OCI-LY1 (cell line): ENCODE measurements around the gene SELENOT.

Experiments
- EZH2 ChIP-seq: fragments of 200-600 bp; sonication (generic), shearing (Covaris generic); IDR thresholded peaks from 2 replicates; pipeline ENCODE4 v1.8.0; 2017; ENCODE audit warnings: borderline replicate concordance, mixed run types, mild to moderate bottlenecking, antibody characterized with exemption, low read length, moderate library complexity, mixed read lengths
- TF ChIP-seq, protein P1 (sequence below): fragments of 200-600 bp; sonication (generic), shearing (Covaris generic); IDR thresholded peaks from 2 replicates; pipeline ENCODE4 v1.5.1; 2017; ENCODE audit warnings: mild to moderate bottlenecking, antibody characterized with exemption, low read length, moderate library complexity, mixed read lengths

DNA sequence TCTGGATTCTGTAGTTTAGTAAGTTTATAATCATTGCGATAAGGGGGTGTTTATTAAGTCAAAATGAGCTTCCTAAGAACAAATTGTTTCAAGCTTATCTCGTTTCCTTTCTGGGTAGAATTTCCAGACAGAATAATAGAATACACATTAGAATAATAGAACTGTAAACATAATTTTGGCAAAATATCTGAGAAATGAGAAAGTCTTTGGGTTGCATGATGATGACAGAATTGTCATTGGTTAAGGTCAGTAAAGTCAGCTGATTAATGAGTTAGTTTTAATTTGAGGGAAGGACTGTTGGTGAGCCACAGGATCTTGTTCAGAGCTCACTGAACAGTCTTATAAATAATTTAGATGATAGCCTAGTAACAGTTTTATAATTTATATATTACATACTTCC lies 46.3 kb upstream of the SELENOT start:
- TF ChIP-seq, protein P1, sequence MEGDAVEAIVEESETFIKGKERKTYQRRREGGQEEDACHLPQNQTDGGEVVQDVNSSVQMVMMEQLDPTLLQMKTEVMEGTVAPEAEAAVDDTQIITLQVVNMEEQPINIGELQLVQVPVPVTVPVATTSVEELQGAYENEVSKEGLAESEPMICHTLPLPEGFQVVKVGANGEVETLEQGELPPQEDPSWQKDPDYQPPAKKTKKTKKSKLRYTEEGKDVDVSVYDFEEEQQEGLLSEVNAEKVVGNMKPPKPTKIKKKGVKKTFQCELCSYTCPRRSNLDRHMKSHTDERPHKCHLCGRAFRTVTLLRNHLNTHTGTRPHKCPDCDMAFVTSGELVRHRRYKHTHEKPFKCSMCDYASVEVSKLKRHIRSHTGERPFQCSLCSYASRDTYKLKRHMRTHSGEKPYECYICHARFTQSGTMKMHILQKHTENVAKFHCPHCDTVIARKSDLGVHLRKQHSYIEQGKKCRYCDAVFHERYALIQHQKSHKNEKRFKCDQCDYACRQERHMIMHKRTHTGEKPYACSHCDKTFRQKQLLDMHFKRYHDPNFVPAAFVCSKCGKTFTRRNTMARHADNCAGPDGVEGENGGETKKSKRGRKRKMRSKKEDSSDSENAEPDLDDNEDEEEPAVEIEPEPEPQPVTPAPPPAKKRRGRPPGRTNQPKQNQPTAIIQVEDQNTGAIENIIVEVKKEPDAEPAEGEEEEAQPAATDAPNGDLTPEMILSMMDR = no peak
- no peak for TF ChIP-seq EZH2
